ENCODE results near the gene LYSMD4.
"Not testable (repeated sequence)": the region's sequence is repeated elsewhere in the genome, so short reads cannot be mapped to it uniquely, and the experiment has no call there.

Gene LYSMD4

GRCh38 chr15:99738021-99738847, 5.0 kb upstream of the LYSMD4 start:
- no peak overlapping the region for H3K4me3 ChIP-seq (ENCODE audit: low read depth, low read length)
- no peak for DNase-seq (ENCODE audit: low read depth)
- TF ChIP-seq CTCF (IDR thresholded peaks at IDR 0.05; ENCODE audit: insufficient read depth, low read depth, low read length, missing control alignments), result no peak

GRCh38 chr15:99736702-99737101, 3.5 kb upstream of the LYSMD4 start:
- no peak for DNase-seq (ENCODE audit: low read depth)
- H3K4me3 ChIP-seq (ENCODE audit: low read depth, low read length), result no peak overlapping the region
- no peak for TF ChIP-seq CTCF (IDR thresholded peaks at IDR 0.05; ENCODE audit: insufficient read depth, low read depth, low read length, missing control alignments)

GRCh38 chr15:99735868-99736267, 2.6 kb upstream of the LYSMD4 start:
- TF ChIP-seq CTCF (IDR thresholded peaks at IDR 0.05; ENCODE audit: insufficient read depth, low read depth, low read length, missing control alignments), result no peak
- no peak overlapping the region for H3K4me3 ChIP-seq (ENCODE audit: low read depth, low read length)
- DNase-seq (ENCODE audit: low read depth), result no peak

- no peak for DNase-seq (ENCODE audit: low read depth)
- TF ChIP-seq CTCF (IDR thresholded peaks at IDR 0.05; ENCODE audit: insufficient read depth, low read depth, low read length, missing control alignments), result no peak
- H3K4me3 ChIP-seq (ENCODE audit: low read depth, low read length), result no peak overlapping the region
Observed at GRCh38 chr15:99734575-99734974, 1.3 kb upstream of the LYSMD4 start.

GRCh38 chr15:99734040-99734291, 729 bp upstream of the LYSMD4 start:
- H3K4me3 ChIP-seq (ENCODE audit: low read depth, low read length), result peak overlapping the region; percentile 74
- not testable (repeated sequence) for DNase-seq (ENCODE audit: low read depth)

GRCh38 chr15:99732751-99733267, 428 bp downstream of the LYSMD4 start:
- no peak for TF ChIP-seq CTCF (IDR thresholded peaks at IDR 0.05; ENCODE audit: insufficient read depth, low read depth, low read length, missing control alignments)
- peak; percentile 38 for DNase-seq (ENCODE audit: low read depth)
- peak overlapping the region; percentile 87 for H3K4me3 ChIP-seq (ENCODE audit: low read depth, low read length)

GRCh38 chr15:99732124-99732750, 1.0 kb downstream of the LYSMD4 start:
- TF ChIP-seq CTCF (IDR thresholded peaks at IDR 0.05; ENCODE audit: insufficient read depth, low read depth, low read length, missing control alignments), result no peak
- DNase-seq (ENCODE audit: low read depth), result peak; percentile 15
- peak overlapping the region; percentile 87 for H3K4me3 ChIP-seq (ENCODE audit: low read depth, low read length)

Data from GM12865 (cell line).